NT2/D1 (cell line): Measurements from ENCODE around the gene OPRL1.
A peak's percentile ranks its signal among the peaks of the same experiment; 100 is the strongest.

Experiments used
- DNase-seq: peaks from one replicate; pipeline ENCODE4 v3.0.0-alpha.2; 2011; ENCODE audit warnings: low read depth, low spot score
- H3K27me3 ChIP-seq: 2 replicates; pipeline ENCODE4 v1.6.0; 2011; ENCODE audit warnings: mild to moderate bottlenecking; ENCODE audit not compliant: insufficient read length, insufficient read depth
- H3K36me3 ChIP-seq: 2 replicates; pipeline ENCODE4 v1.6.1; 2011; ENCODE audit warnings: mild to moderate bottlenecking, low read length, mixed read lengths; ENCODE audit not compliant: insufficient read depth, insufficient read length
- H3K4me1 ChIP-seq: 2 replicates; pipeline ENCODE4 v1.5.1; 2011; ENCODE audit not compliant: insufficient read depth, insufficient read length
- H3K4me3 ChIP-seq: 2 replicates; pipeline ENCODE4 v1.5.1; 2011; ENCODE audit warnings: low read depth; ENCODE audit not compliant: insufficient read length
- H3K9ac ChIP-seq: 2 replicates; pipeline ENCODE4 v1.6.0; 2011; ENCODE audit warnings: low read depth; ENCODE audit not compliant: insufficient read length
- H3K9me3 ChIP-seq: 2 replicates; pipeline ENCODE4 v1.5.1; 2011; ENCODE audit warnings: mild to moderate bottlenecking, low read length; ENCODE audit not compliant: insufficient read depth
- SUZ12 ChIP-seq: IDR thresholded peaks from 2 replicates; pipeline ENCODE4 v1.6.1; 2011; ENCODE audit not compliant: insufficient read length, insufficient read depth; ENCODE audit errors: extremely low read depth
- YY1 ChIP-seq: IDR thresholded peaks from 2 replicates; pipeline ENCODE4 v1.6.1; 2011; ENCODE audit not compliant: insufficient read length, insufficient read depth
- ZNF274 ChIP-seq: IDR thresholded peaks from 2 replicates; pipeline ENCODE4 v1.6.1; 2011; ENCODE audit warnings: mild to moderate bottlenecking, low read depth, low read length

OPRL1 gene

GRCh38 chr20:64106981-64107735 lies 27.3 kb downstream of the OPRL1 start, which contains the start of gene NPBWR2:
TSS of gene NPBWR2 (minus strand) at chr20:64107565. CDS start at chr20:64106831, 734 bp downstream.
- H3K9me3 ChIP-seq: no peaks in the 10 kb centered on the region
- H3K4me1 ChIP-seq: peaks cover 25% of the 10 kb centered on the region
- H3K9ac ChIP-seq: peak within 1 kb of the TSS; percentile 26
- H3K36me3 ChIP-seq: no peaks in the 10 kb centered on the region
- peaks cover 8% of the 10 kb centered on the region for H3K27me3 ChIP-seq
- DNase-seq: no peak
- no peak within 1 kb of the TSS for H3K4me3 ChIP-seq
- TF ChIP-seq ZNF274 (no peak), YY1 (no peak)

- H3K36me3 ChIP-seq: no peaks in the 10 kb centered on the region
- peaks cover 30% of the 10 kb centered on the region for H3K4me1 ChIP-seq
- H3K4me3 ChIP-seq: no peak overlapping the region
- peak overlapping the region; percentile 26 for H3K9ac ChIP-seq
- no peaks in the 10 kb centered on the region for H3K9me3 ChIP-seq
- DNase-seq: no peak
- peaks cover 7% of the 10 kb centered on the region for H3K27me3 ChIP-seq
- TF ChIP-seq SUZ12: no peak
- TF ChIP-seq ZNF274: no peak
- no peak for TF ChIP-seq YY1
These were observed 28.0 kb downstream of the OPRL1 start for GRCh38 chr20:64107736-64108457.

DNA sequence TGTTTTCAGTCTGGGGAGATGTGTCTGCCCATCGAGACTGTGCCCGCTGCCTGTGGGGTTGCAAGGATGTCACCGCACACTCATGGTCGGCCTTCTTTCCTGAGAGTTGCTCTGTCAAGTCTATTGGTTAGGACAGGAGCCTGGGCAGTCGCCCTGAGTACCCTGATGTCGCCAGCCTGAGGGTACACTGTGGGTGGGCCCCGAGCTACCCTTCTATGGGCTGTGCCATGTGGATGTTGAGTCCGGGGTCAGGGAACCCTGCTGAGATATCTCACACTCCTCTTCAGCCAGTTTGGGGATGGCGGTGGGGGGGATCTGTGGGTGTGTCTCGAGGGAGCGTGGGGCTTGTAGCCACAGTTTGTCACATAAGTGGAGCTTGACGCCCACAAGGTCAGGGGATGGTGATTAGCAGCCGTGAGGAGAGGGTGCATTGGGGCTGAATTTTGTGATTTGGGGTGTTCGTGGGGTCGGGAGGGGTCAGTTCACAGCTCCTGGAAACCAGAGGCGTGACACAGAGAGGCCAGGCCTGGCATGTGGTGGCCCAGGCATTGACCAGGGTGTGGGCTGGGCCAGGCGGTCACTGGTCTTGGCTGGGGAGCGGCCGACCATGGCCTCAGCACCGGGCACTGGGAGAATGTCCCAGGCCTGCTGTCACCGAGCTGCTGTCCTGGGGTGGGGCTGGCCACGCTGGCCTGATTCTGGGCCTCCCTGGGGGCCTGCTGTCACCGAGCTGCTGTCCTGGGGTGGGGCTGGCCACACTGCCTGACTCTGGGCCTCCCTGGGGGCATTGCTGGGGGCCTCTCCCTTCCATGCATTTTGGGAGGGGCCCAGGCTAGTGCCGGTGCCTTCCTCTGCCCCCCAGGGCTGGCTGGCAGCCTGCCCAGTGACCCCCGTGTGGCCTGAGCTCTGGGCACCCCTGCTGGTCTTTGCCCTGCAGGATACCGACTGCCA lies 29.1 kb downstream of the OPRL1 start:
- no peaks in the 10 kb centered on the region for H3K9me3 ChIP-seq
- no peak for DNase-seq
- no peaks in the 10 kb centered on the region for H3K36me3 ChIP-seq
- H3K27me3 ChIP-seq: no peaks in the 10 kb centered on the region
- H3K4me1 ChIP-seq: peaks cover 27% of the 10 kb centered on the region
- TF ChIP-seq SUZ12 (no peak), ZNF274 (no peak), YY1 (no peak)
- H3K4me3 ChIP-seq: no peak overlapping the region
- H3K9ac ChIP-seq: no peak overlapping the region

GRCh38 chr20:64109831-64110391 lies 30.0 kb downstream of the OPRL1 start:
- Histone ChIP-seq H3K36me3 (no peaks in the 10 kb centered on the region), H3K4me1 (peaks cover 24% of the 10 kb centered on the region), H3K9ac (no peak overlapping the region), H3K9me3 (no peaks in the 10 kb centered on the region), H3K4me3 (no peak overlapping the region), H3K27me3 (no peaks in the 10 kb centered on the region)
- DNase-seq: no peak
- TF ChIP-seq SUZ12 (no peak), ZNF274 (no peak), YY1 (no peak)

DNA sequence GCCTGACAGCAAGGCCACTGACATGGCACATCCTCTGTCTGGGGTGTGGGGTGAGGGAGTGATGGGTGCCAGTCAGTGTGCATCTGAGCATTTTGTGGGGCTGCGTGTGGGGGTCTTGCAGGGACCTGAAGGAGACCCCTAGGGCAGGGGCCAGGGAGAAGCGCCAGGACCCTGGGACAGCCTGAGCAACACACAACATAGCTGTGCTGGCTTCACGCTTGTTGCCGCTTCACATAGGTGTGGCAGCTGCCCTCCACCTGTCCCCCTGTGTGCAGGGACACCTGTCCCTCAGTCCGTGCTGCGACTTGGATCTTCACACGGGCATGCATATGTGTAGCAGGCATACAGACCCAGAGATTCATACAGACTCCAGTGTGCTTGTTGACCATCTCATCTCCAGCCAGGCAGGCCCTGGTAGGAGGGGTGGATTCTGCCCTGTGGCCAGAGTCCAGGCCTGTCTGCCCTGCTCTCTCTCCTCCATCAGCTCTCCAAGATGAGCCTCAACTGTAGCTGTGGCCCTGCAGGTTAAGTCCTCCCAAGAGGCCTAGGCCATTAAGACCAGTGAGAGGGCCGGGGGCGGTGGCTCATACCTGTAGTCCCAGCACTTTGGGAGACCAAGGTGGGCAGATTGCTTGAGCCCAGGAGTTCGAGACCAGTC lies 30.7 kb downstream of the OPRL1 start:
- Histone ChIP-seq H3K4me1 (peaks cover 21% of the 10 kb centered on the region), H3K27me3 (no peaks in the 10 kb centered on the region), H3K4me3 (no peak overlapping the region), H3K9me3 (no peaks in the 10 kb centered on the region), H3K36me3 (no peaks in the 10 kb centered on the region), H3K9ac (no peak overlapping the region)
- TF ChIP-seq ZNF274: no peak
- no peak for TF ChIP-seq SUZ12
- no peak for TF ChIP-seq YY1
- no peak for DNase-seq

DNA sequence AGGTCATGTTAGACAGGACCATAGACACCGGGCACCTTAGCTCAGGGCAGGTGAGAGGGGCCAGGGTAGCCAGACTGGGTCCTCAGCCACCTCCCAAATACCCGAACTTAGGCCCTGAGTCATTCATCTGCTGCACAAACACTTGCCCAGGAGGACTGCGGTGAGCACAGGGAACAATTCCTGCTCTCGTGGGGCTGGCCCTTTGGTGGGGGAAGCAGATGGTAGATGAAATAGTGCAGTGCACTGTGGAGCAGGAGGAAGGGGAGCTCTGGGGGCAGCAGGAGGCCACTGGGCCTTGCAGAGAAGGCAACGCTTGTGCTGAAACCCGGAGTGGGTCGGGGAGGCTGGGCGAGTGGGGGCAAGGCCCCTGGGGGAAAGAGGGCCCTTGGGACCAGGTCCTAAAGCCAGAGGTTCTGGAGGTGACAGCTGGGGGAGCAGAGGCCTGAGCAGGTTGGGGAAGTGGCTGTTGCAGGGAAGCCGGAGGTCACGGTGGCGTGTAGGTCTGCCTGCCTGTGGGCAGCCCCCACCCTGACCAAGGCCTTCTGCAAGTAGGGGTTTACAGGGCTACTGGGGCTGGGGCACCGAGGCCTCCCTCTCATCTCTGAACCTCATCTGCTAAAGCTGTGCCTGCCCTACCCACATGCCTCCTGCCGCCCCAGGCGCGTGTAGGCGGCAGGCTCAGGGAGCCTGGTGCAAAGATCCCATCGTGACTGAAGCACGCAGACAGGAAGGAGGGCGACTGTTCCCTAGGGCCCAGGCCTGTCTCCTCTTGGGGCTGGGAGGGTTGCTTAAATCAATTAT lies 32.2 kb downstream of the OPRL1 start:
- no peaks in the 10 kb centered on the region for H3K36me3 ChIP-seq
- H3K9ac ChIP-seq: peak overlapping the region; percentile 26
- H3K9me3 ChIP-seq: no peaks in the 10 kb centered on the region
- no peaks in the 10 kb centered on the region for H3K27me3 ChIP-seq
- no peak overlapping the region for H3K4me3 ChIP-seq
- peaks cover 19% of the 10 kb centered on the region for H3K4me1 ChIP-seq
- no peak for TF ChIP-seq SUZ12
- no peak for TF ChIP-seq ZNF274
- no peak for TF ChIP-seq YY1
- no peak for DNase-seq
